ENCODE data around the gene MEIOC. TPM values are rescaled to one million over a fixed set of nuclear protein-coding genes. Genes with fewer than 3 reads are reported as not detected.

The MEIOC gene
- total and polyA plus RNA-seq, 2 of the 4 experiments (the other 2 are of a cell fraction) = 0.27 to 0.36 TPM

- Histone ChIP-seq H2BK20ac (ENCODE audit: low read depth, low read length) (no peak overlapping the region), H2BK5ac (ENCODE audit: low read depth, low read length, poor library complexity, severe bottlenecking) (no peak overlapping the region), H2AFZ (replicated peaks; ENCODE audit: low read length, poor library complexity) (no peak overlapping the region), H4K20me1 (ENCODE audit: insufficient read depth, low read length) (no peaks in the 10 kb centered on the region), H3K9me1 (ENCODE audit: insufficient read depth, low read length) (no peaks in the 10 kb centered on the region), H3K79me1 (ENCODE audit: low read depth in 1 of 2, low read length in 2 of 2) (no peaks in the 10 kb centered on the region), H2BK120ac (ENCODE audit: low read depth, low read length) (no peak overlapping the region), H3K4me3 (ENCODE audit: insufficient read depth, low read depth, low read length) (no peak overlapping the region), H2BK15ac (ENCODE audit: low read depth, low read length) (no peak overlapping the region), H3K14ac (replicated peaks; ENCODE audit: low read depth, low read length) (no peak overlapping the region), H3K4me2 (ENCODE audit: low read depth, low read length) (no peak overlapping the region), H3K56ac (ENCODE audit: extremely low read depth, insufficient read depth, low read length) (no peak overlapping the region), H4K91ac (ENCODE audit: insufficient read depth, low read depth, low read length) (no peak overlapping the region), H3K27me3 (ENCODE audit: control insufficient read depth, insufficient read depth, low read length) (peaks cover 31% of the 10 kb centered on the region), H2AK5ac (ENCODE audit: low read depth, low read length) (no peak overlapping the region), H2AK9ac (replicated peaks; ENCODE audit: low read depth, low read length, poor library complexity) (no peak overlapping the region), H3K9me3 (ENCODE audit: control insufficient read depth, insufficient read depth, low read length) (peaks cover 10% of the 10 kb centered on the region), H3K4me1 (ENCODE audit: control insufficient read depth, insufficient read depth, low read length) (no peaks in the 10 kb centered on the region), H4K8ac (ENCODE audit: low read depth in 2 of 2, low read length in 2 of 2) (no peak overlapping the region), H3K23ac (ENCODE audit: low read depth, low read length) (no peak overlapping the region), H3K4ac (ENCODE audit: low read depth, low read length) (no peak overlapping the region), H3K18ac (ENCODE audit: low read depth, low read length) (no peak overlapping the region), H3K27ac (ENCODE audit: insufficient read depth, low read length) (no peak overlapping the region), H3K36me3 (ENCODE audit: control insufficient read depth, insufficient read depth, low read length) (no peaks in the 10 kb centered on the region), H3K9ac (ENCODE audit: low read depth, low read length) (no peak overlapping the region), H4K5ac (ENCODE audit: low read depth, low read length) (no peak overlapping the region)
- BruUV-seq (replicated peaks) = no TSS peak
- ATAC-seq (ENCODE audit: low read depth) = no peak
- TF ChIP-seq FOS (IDR thresholded peaks at IDR 0.05; ENCODE audit: low read depth, low read length) = no peak
- no peak for TF ChIP-seq SMC3 (IDR thresholded peaks at IDR 0.05; ENCODE audit: low read depth, low read length)
- no peak for TF ChIP-seq MXI1 (IDR thresholded peaks at IDR 0.05; ENCODE audit: borderline replicate concordance, low read depth, low read length)
- no peak for TF ChIP-seq ELK1 (IDR thresholded peaks at IDR 0.05; ENCODE audit: borderline replicate concordance, low read depth, low read length)
- no peak for TF ChIP-seq RAD21 (IDR thresholded peaks at IDR 0.05; ENCODE audit: low read length)
- TF ChIP-seq POLR2A (IDR thresholded peaks at IDR 0.05; ENCODE audit: low read depth, low read length) = no peak
- intact Hi-C loops (cut with micrococcal nuclease) (no loop called here), dilution Hi-C loops (cut with HindIII; ENCODE audit: low sequenced_read_pairs, unreplicated experiment) (no loop called here), in situ Hi-C loops (cut with MboI; ENCODE audit: low sequenced_read_pairs) (no loop called here)
- no peak for DNase-seq
- ChIA-PET CTCF (no interaction called here), POLR2A (ENCODE audit: unreplicated experiment) (no interaction called here)
- 88% methylated on average over 2 of the region's 8 CpGs; no CpG with 5 or more reads in 1 of the 2 experiments for WGBS, 2 experiments (ENCODE audit: extremely low coverage in 2 of 2, insufficient read length in 1 of 2)
Measured at GRCh38 chr17:44652727-44653126, 3.5 kb upstream of the MEIOC start.

Data from IMR-90 (cell line).